VCaP (cell line): ENCODE data around the gene S100PBP.
"Not testable (repeated sequence)": the region's sequence is repeated elsewhere in the genome, so short reads cannot be mapped to it uniquely, and the experiment has no call there.

ENCODE experiments used
- H3K27ac ChIP-seq: fragments of 450-650 bp; 2 replicates; pipeline ENCODE4 v1.5.1; 2017
- TF ChIP-seq, protein P1 (sequence below): fragments of 450-650 bp; conservative IDR thresholded peaks from 2 replicates; pipeline ENCODE4 v1.5.1; 2017; ENCODE audit warnings: mild to moderate bottlenecking, moderate library complexity

Gene S100PBP

DNA sequence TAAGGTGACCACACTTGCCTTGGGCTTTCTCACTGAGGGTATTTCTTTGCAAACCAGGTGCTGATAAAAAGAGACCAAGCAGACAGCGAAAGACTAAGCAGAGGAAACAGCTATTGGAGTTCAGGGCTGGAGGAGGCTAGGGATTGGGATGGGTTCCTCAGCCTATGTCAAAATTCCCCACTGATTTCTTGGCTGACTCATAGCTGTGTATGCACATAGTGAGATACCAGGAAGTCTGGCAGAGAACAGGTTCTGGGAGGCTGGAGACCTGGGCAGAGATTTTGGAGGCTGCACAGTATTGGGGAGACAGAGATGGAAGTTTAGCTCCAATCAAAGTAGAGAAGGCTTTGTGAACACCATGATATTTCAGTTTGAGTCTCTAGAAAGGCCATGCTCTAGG lies 25.6 kb upstream of the S100PBP start:
- H3K27ac ChIP-seq: no peak overlapping the region
- TF ChIP-seq, protein P1, sequence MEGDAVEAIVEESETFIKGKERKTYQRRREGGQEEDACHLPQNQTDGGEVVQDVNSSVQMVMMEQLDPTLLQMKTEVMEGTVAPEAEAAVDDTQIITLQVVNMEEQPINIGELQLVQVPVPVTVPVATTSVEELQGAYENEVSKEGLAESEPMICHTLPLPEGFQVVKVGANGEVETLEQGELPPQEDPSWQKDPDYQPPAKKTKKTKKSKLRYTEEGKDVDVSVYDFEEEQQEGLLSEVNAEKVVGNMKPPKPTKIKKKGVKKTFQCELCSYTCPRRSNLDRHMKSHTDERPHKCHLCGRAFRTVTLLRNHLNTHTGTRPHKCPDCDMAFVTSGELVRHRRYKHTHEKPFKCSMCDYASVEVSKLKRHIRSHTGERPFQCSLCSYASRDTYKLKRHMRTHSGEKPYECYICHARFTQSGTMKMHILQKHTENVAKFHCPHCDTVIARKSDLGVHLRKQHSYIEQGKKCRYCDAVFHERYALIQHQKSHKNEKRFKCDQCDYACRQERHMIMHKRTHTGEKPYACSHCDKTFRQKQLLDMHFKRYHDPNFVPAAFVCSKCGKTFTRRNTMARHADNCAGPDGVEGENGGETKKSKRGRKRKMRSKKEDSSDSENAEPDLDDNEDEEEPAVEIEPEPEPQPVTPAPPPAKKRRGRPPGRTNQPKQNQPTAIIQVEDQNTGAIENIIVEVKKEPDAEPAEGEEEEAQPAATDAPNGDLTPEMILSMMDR: no peak

DNA sequence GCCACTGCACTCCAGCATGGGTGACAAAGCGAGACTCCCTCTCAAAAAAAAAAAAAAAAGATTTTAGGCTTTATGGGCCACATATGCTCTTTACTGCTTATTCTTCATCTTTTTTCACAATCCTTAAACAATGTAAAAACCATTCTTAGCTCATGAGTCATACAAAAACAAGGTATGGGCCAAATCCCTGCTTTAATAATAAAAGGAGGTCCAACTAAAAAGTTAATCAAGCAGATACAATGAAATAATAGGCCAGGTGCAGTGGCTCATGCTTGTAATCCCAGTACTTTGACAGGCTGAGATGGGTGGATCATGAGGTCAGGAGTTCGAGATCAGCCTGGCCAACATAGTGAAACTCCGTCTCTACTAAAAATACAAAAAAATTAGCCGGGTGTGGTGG lies 21.7 kb upstream of the S100PBP start:
- not testable (repeated sequence) for H3K27ac ChIP-seq

GRCh38 chr1:32797456-32797855 lies 20.0 kb upstream of the S100PBP start:
- no peak overlapping the region for H3K27ac ChIP-seq
- TF ChIP-seq, protein P1: no peak

GRCh38 chr1:32798191-32798590 lies 19.3 kb upstream of the S100PBP start:
- TF ChIP-seq, protein P1: no peak
- H3K27ac ChIP-seq: no peak overlapping the region

- TF ChIP-seq, protein P1: no peak
- no peak overlapping the region for H3K27ac ChIP-seq
These were observed 18.6 kb upstream of the S100PBP start for GRCh38 chr1:32798679-32799416.

GRCh38 chr1:32801096-32801715 lies 16.2 kb upstream of the S100PBP start:
- TF ChIP-seq, protein P1: no peak
- no peak overlapping the region for H3K27ac ChIP-seq

DNA sequence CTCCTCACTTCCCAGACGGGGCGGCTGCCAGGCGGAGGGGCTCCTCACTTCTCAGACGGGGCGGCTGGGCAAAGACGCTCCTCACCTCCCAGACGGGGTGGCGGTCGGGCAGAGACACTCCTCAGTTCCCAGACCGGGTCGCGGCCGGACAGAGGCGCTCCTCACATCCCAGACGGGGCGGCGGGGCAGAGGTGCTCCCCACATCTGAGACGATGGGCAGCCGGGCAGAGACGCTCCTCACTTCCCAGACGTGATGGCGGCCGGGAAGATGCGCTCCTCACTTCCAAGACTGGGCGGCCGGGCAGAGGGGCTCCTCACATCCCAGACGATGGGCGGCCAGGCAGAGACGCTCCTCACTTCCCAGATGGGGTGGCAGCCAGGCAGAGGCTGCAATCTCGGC lies 13.0 kb upstream of the S100PBP start:
- not testable (repeated sequence) for H3K27ac ChIP-seq

DNA sequence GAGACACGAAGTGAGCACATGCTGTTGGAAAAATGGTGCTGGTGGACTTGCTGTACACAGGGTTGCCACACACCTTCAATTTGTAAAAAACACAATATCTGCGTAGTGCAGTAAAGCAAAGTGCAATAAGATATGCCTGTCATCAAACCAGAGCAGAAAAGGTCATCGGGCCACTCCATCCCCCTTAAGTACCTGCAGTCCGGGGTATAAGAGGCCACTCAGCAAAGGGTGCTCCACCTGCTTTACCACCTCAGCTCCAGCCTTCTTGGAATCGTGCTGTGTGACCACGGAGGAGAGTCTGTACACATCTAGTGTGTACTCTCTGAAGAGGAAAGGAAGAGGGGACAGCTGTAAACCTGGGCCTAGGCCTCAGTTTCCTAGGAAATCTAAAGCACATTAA lies 11.2 kb upstream of the S100PBP start:
- H3K27ac ChIP-seq: no peak overlapping the region
- TF ChIP-seq, protein P1: no peak
